Endothelial cell of umbilical vein (primary cell): ENCODE results near the gene CLDN9. TPM values are rescaled to one million over a fixed set of nuclear protein-coding genes. Genes with fewer than 3 reads are reported as not detected.

Source experiments
- BruUV-seq: library from RNA; stranded (reverse); fragments of 400-500 nt; replicated peaks from 2 replicates; lab custom pipeline; 2021; lab: Mats Ljungman, UMichigan
- CTCF ChIA-PET: fragments of 300-600, 350-600 bp; sonication (Branson Sonifier 250); formaldehyde crosslinking; loops from one replicate; lab custom pipeline; 2021; ENCODE audit warnings: antibody characterized with exemption, inconsistent platforms; lab: Charles Lee
- POLR2A ChIA-PET: fragments of 300-600, 350-600 bp; sonication (Branson Sonifier 250); formaldehyde crosslinking; loops from one replicate; lab custom pipeline; 2021; ENCODE audit warnings: antibody characterized with exemption, inconsistent platforms; lab: Charles Lee
- DNase-seq: peaks from one replicate; pipeline ENCODE4 v3.0.0-alpha.2; 2011; ENCODE audit warnings: low read depth, low spot score
- FAIRE-seq: peaks from 2 replicates; lab custom pipeline; 2011; peaks lifted over from hg19 to GRCh38; lab: Jason Lieb, UNC
- H2AFZ ChIP-seq: 2 replicates; pipeline ENCODE4 v1.6.0; 2012; ENCODE audit warnings: low read depth, low read length, control low read depth, inconsistent platforms
- H3K27ac ChIP-seq: 2 replicates; pipeline ENCODE4 v1.5.1; 2011; ENCODE audit warnings: low read depth, mild to moderate bottlenecking, control low read depth, low read length, moderate library complexity; ENCODE audit not compliant: insufficient read depth
- H3K27me3 ChIP-seq, 2 experiments: 2 replicates each; pipeline versions ENCODE4 v1.6.0 to v1.6.1; 2011; ENCODE audit warnings: low read length in 2 of 2, mixed read lengths in 1 of 2; ENCODE audit not compliant: control insufficient read depth in 2 of 2, insufficient read depth in 2 of 2
- H3K36me3 ChIP-seq, 2 experiments: 2 replicates in 1 of 2; 3 replicates in 1 of 2; pipeline ENCODE4 v1.5.1; 2011; ENCODE audit warnings: low read length in 2 of 2, mild to moderate bottlenecking in 1 of 2, moderate library complexity in 1 of 2; ENCODE audit not compliant: control insufficient read depth in 2 of 2, insufficient read depth in 2 of 2; ENCODE audit errors: extremely low read depth in 1 of 2
- H3K4me1 ChIP-seq: 3 replicates; pipeline ENCODE4 v1.5.1; 2011; ENCODE audit warnings: mild to moderate bottlenecking, low read length; ENCODE audit not compliant: control insufficient read depth, insufficient read depth; ENCODE audit errors: extremely low read depth
- H3K4me2 ChIP-seq: 2 replicates; pipeline ENCODE4 v1.6.1; 2011; ENCODE audit warnings: low read length, control low read depth, mixed read lengths; ENCODE audit not compliant: insufficient read depth
- H3K4me3 ChIP-seq, 3 experiments: fragments of 200-600 bp in 1 of 3; sonication (generic), shearing (Covaris generic) in 1 of 3; replicated peaks in 1 of 3; 2 replicates each; pipeline ENCODE4 v1.5.1; 2011 to 2016; ENCODE audit warnings: control low read depth in 3 of 3, low read length in 3 of 3, mild to moderate bottlenecking in 2 of 3, inconsistent platforms in 1 of 3, low read depth in 1 of 3, moderate library complexity in 1 of 3; ENCODE audit not compliant: insufficient read depth in 1 of 3
- H3K79me2 ChIP-seq: 2 replicates; pipeline ENCODE4 v1.6.0; 2012; ENCODE audit warnings: low read length, inconsistent platforms; ENCODE audit not compliant: control insufficient read depth, insufficient read depth
- H3K9ac ChIP-seq: replicated peaks from 2 replicates; pipeline ENCODE3; 2011; ENCODE audit warnings: low read length, control low read depth; ENCODE audit not compliant: insufficient read depth; ENCODE audit errors: extremely low read depth
- H3K9me1 ChIP-seq: replicated peaks from 3 replicates; pipeline ENCODE4 v1.6.0; 2011; ENCODE audit warnings: mild to moderate bottlenecking, low read length; ENCODE audit not compliant: control insufficient read depth, insufficient read depth; ENCODE audit errors: extremely low read depth
- H3K9me3 ChIP-seq: replicated peaks from 2 replicates; pipeline ENCODE4 v1.5.1; 2012; ENCODE audit warnings: low read length, inconsistent platforms; ENCODE audit not compliant: control insufficient read depth, insufficient read depth
- H4K20me1 ChIP-seq: replicated peaks from 2 replicates; pipeline ENCODE3; 2011; ENCODE audit warnings: mild to moderate bottlenecking, low read length; ENCODE audit not compliant: control insufficient read depth, insufficient read depth; ENCODE audit errors: extremely low read depth
- EZH2 ChIP-seq: IDR thresholded peaks from 2 replicates; pipeline ENCODE4 v1.6.1; 2012; ENCODE audit warnings: borderline replicate concordance, low read depth, mild to moderate bottlenecking, moderate library complexity, low read length, inconsistent platforms; ENCODE audit not compliant: severe bottlenecking
- FOS ChIP-seq: IDR thresholded peaks from 2 replicates; pipeline ENCODE4 v1.6.1; 2011; ENCODE audit warnings: mild to moderate bottlenecking, low read length, moderate library complexity, borderline replicate concordance; ENCODE audit not compliant: insufficient read depth
- GATA2 ChIP-seq: IDR thresholded peaks from 2 replicates; pipeline ENCODE4 v1.7.0; 2011; ENCODE audit warnings: low read depth, mild to moderate bottlenecking, moderate library complexity, mixed read lengths, low read length; ENCODE audit not compliant: insufficient read length, insufficient read depth
- JUN ChIP-seq: IDR thresholded peaks from 2 replicates; pipeline ENCODE4 v1.6.1; 2011; ENCODE audit warnings: borderline replicate concordance, low read depth; ENCODE audit not compliant: insufficient read length, insufficient read depth
- POLR2A ChIP-seq: IDR thresholded peaks from 2 replicates; pipeline ENCODE4 v1.6.1; 2012; ENCODE audit warnings: low read depth, mild to moderate bottlenecking, control low read depth, low read length
- POLR2AphosphoS5 ChIP-seq: IDR thresholded peaks from 2 replicates; pipeline ENCODE4 v1.6.1; 2012; ENCODE audit warnings: low read depth, mild to moderate bottlenecking, control low read depth, low read length, moderate library complexity; ENCODE audit not compliant: insufficient read depth
- dilution Hi-C: fragments of 300-500 bp; cut with MboI; formaldehyde crosslinking; loops from one replicate; pipeline ENCODE4 v1.15.0; 2019; ENCODE audit warnings: low sequenced_read_pairs; ENCODE audit not compliant: extremely low pct_ligation_motif_present
- intact Hi-C: fragments of 100-400 bp; cut with micrococcal nuclease; formaldehyde crosslinking; loops from one replicate; pipeline ENCODE4 v1.10.0; 2022
- polyA plus RNA-seq, 4 experiments: library from polyadenylated mRNA; depleted of rRNA in 3 of 4; stranded (reverse) in 3 of 4; unstranded in 1 of 4; fragments of >200 nt; gene quantifications; 2 replicates each; pipeline versions ENCODE4 v1.2.1 to v1.2.3, GENCODE V29; 2011 to 2012; ENCODE audit warnings: missing spikeins in 1 of 4
- total RNA-seq: library from RNA; stranded (reverse); gene quantifications from 2 replicates; pipeline ENCODE4 v1.2.3, GENCODE V29; 2021
- TF ChIP-seq, protein P1 (sequence below), 2 donors: IDR thresholded peaks; 1 replicate in 1 of 2; 2 replicates in 1 of 2; pipeline ENCODE4 v1.5.1; 2011; ENCODE audit warnings: low read length in 2 of 2, mild to moderate bottlenecking in 2 of 2, moderate library complexity in 2 of 2, control low read depth in 1 of 2, inconsistent platforms in 1 of 2, low read depth in 1 of 2; ENCODE audit not compliant: insufficient read depth in 1 of 2; ENCODE audit errors: extremely low read depth in 1 of 2

The CLDN9 gene
- total and polyA plus RNA-seq, 2 donors (not counting 3 experiments of a cell fraction or from before 2014, with no cell fraction given): 0.06 TPM; not detected in 1

DNA sequence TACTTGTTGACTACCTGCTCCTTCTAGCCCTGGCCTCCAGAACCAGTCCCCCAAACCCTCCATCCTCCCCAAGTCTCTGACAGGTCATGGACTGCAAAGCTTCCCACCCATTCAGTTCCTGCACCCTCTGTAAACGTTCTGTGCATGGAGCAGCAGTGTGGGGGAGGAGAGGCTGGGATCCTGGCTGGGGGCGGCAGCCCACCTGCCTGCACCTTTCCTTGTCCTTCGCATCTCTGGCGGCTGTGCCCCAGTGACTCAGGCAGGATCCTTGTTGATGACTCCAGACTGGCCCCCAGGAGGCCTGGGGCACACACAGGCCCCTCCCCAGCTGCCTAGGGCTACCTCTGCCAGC is 30.8 kb upstream of the CLDN9 start:
- Histone ChIP-seq H3K9me3 (no peaks in the 10 kb centered on the region), H3K9me1 (no peaks in the 10 kb centered on the region), H3K4me2 (no peak overlapping the region), H3K9ac (no peak overlapping the region), H3K79me2 (peaks cover 5% of the 10 kb centered on the region), H3K27me3 (no peaks in the 10 kb centered on the region), H4K20me1 (no peaks in the 10 kb centered on the region), H3K27ac (no peak overlapping the region), H3K36me3 (no peaks in the 10 kb centered on the region), H3K4me1 (peaks cover 10% of the 10 kb centered on the region), H3K4me3 (no peak overlapping the region), H2AFZ (no peak overlapping the region)
- dilution Hi-C loops: no loop called here
- intact Hi-C loops: no loop called here
- DNase-seq (no peak), FAIRE-seq (no peak)
- TF ChIP-seq POLR2AphosphoS5: no peak
- TF ChIP-seq, protein P1, sequence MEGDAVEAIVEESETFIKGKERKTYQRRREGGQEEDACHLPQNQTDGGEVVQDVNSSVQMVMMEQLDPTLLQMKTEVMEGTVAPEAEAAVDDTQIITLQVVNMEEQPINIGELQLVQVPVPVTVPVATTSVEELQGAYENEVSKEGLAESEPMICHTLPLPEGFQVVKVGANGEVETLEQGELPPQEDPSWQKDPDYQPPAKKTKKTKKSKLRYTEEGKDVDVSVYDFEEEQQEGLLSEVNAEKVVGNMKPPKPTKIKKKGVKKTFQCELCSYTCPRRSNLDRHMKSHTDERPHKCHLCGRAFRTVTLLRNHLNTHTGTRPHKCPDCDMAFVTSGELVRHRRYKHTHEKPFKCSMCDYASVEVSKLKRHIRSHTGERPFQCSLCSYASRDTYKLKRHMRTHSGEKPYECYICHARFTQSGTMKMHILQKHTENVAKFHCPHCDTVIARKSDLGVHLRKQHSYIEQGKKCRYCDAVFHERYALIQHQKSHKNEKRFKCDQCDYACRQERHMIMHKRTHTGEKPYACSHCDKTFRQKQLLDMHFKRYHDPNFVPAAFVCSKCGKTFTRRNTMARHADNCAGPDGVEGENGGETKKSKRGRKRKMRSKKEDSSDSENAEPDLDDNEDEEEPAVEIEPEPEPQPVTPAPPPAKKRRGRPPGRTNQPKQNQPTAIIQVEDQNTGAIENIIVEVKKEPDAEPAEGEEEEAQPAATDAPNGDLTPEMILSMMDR (IDR thresholded peaks at IDR 0.05; ENCODE audit: extremely low read depth in 1 of 2, insufficient read depth in 1 of 2, low read depth in 1 of 2, low read length in 2 of 2): no peak
- CTCF ChIA-PET: interaction anchor here (1.6 to 2.8 kb wide), 4 partner anchors 11 to 55 kb away, joined by 3 to 10 read pairs (median 6); no protein-coding TSS in a partner anchor
- POLR2A ChIA-PET: no interaction called here
- BruUV-seq: no TSS peak

DNA sequence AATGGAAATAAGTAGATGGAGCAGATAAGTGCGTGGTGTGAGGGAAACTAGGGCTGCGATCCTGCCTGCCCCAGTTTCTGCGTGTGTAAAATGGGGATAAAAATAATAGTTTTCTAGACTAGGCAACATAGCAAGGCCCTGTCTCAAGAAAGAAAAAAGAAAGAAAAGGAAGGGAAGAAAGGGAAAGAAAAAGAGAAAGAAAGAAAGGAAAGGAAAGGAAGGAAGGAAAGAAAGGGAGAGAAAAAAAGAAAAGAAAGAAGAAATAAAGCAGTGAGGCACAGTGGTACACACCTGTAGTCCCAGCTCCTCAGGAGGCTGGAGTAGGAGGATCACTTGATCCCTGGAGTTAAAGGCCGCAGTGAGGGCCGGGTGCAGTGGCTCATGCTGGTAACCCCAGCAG is 30.3 kb upstream of the CLDN9 start:
- no peaks in the 10 kb centered on the region for H3K9me3 ChIP-seq
- H3K27me3 ChIP-seq: no peaks in the 10 kb centered on the region
- ChIA-PET CTCF (interaction anchor here (0.9 to 1.7 kb wide), 4 partner anchors 10 to 55 kb away, joined by 3 to 4 read pairs (median 4); no protein-coding TSS in a partner anchor), POLR2A (no interaction called here)
- H3K4me2 ChIP-seq: no peak overlapping the region
- TF ChIP-seq GATA2: no peak
- TF ChIP-seq FOS: no peak
- TF ChIP-seq POLR2AphosphoS5: no peak
- no peak for TF ChIP-seq POLR2A
- TF ChIP-seq, protein P1 (IDR thresholded peaks at IDR 0.05; ENCODE audit: extremely low read depth in 1 of 2, insufficient read depth in 1 of 2, low read depth in 1 of 2, low read length in 2 of 2): no peak
- TF ChIP-seq EZH2: no peak
- no peak for TF ChIP-seq JUN
- no peaks in the 10 kb centered on the region for H3K36me3 ChIP-seq
- no peak overlapping the region for H3K9ac ChIP-seq
- DNase-seq: no peak
- no peak overlapping the region for H2AFZ ChIP-seq
- no peak for FAIRE-seq
- no peaks in the 10 kb centered on the region for H3K9me1 ChIP-seq
- dilution Hi-C loops: no loop called here
- H3K79me2 ChIP-seq: peaks cover 5% of the 10 kb centered on the region
- BruUV-seq: no TSS peak
- intact Hi-C loops: no loop called here
- H3K27ac ChIP-seq: no peak overlapping the region
- peaks cover 10% of the 10 kb centered on the region for H3K4me1 ChIP-seq
- H4K20me1 ChIP-seq: no peaks in the 10 kb centered on the region
- no peak overlapping the region for H3K4me3 ChIP-seq
